Measurements from ENCODE around the gene UBE2D1.

DNA sequence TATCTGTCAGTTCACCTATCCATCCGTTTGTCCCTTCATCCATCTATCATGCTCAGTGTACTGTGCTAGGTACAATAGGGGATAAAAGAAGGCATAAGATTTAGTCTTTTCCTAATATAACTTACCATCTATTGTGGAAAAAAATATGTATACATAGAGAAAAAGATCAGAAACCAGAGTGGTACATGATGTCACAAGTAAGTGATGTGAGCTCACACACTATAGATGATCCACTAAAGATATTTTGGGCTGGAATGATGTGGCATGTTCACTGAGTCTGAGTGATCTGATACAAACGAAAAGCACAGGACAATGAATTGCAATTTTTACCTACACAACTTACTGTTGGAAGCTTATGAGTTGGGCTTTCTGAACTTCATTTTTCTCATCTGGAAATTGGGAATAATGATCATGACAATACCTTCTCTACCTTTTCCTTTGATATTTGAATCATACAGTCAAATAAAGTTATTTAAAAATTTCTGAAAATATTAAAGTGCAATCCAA, 47.7 kb downstream of the UBE2D1 start:
- TF ChIP-seq, protein P1, sequence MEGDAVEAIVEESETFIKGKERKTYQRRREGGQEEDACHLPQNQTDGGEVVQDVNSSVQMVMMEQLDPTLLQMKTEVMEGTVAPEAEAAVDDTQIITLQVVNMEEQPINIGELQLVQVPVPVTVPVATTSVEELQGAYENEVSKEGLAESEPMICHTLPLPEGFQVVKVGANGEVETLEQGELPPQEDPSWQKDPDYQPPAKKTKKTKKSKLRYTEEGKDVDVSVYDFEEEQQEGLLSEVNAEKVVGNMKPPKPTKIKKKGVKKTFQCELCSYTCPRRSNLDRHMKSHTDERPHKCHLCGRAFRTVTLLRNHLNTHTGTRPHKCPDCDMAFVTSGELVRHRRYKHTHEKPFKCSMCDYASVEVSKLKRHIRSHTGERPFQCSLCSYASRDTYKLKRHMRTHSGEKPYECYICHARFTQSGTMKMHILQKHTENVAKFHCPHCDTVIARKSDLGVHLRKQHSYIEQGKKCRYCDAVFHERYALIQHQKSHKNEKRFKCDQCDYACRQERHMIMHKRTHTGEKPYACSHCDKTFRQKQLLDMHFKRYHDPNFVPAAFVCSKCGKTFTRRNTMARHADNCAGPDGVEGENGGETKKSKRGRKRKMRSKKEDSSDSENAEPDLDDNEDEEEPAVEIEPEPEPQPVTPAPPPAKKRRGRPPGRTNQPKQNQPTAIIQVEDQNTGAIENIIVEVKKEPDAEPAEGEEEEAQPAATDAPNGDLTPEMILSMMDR (IDR thresholded peaks at IDR 0.05): no peak
- TF ChIP-seq CREB1 (CRISPR knock-in tag; IDR thresholded peaks at IDR 0.05) (no peak), NR3C1 (CRISPR knock-in tag; conservative IDR thresholded peaks at IDR 0.05; ENCODE audit: low read depth) (no peak), NFYB (CRISPR knock-in tag; conservative IDR thresholded peaks at IDR 0.05; ENCODE audit: low read depth) (no peak), TEAD1 (CRISPR knock-in tag; IDR thresholded peaks at IDR 0.05) (no peak), FOXJ3 (CRISPR knock-in tag; IDR thresholded peaks at IDR 0.05; ENCODE audit: borderline replicate concordance) (no peak), CBFB (CRISPR knock-in tag; IDR thresholded peaks at IDR 0.05; ENCODE audit: low read depth) (no peak), GABPB1 (CRISPR knock-in tag; IDR thresholded peaks at IDR 0.05) (no peak), HMGA2 (CRISPR knock-in tag; IDR thresholded peaks at IDR 0.05) (no peak), ZNF232 (CRISPR knock-in tag; IDR thresholded peaks at IDR 0.05) (no peak)
- TF ChIP-seq, protein P2, sequence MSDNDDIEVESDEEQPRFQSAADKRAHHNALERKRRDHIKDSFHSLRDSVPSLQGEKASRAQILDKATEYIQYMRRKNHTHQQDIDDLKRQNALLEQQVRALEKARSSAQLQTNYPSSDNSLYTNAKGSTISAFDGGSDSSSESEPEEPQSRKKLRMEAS (CRISPR knock-in tag; IDR thresholded peaks at IDR 0.05): no peak
- TF ChIP-seq, protein P3, sequence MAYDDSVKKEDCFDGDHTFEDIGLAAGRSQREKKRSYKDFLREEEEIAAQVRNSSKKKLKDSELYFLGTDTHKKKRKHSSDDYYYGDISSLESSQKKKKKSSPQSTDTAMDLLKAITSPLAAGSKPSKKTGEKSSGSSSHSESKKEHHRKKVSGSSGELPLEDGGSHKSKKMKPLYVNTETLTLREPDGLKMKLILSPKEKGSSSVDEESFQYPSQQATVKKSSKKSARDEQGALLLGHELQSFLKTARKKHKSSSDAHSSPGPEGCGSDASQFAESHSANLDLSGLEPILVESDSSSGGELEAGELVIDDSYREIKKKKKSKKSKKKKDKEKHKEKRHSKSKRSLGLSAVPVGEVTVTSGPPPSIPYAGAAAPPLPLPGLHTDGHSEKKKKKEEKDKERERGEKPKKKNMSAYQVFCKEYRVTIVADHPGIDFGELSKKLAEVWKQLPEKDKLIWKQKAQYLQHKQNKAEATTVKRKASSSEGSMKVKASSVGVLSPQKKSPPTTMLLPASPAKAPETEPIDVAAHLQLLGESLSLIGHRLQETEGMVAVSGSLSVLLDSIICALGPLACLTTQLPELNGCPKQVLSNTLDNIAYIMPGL (CRISPR knock-in tag; IDR thresholded peaks at IDR 0.05): no peak
